ENCODE measurements around the gene IQCE. TPM values are rescaled to one million over a fixed set of nuclear protein-coding genes. Genes with fewer than 3 reads are reported as not detected.

IQCE gene
- total RNA-seq, 1 experiment from 2014 or later: 21.4 TPM

- POLR2A ChIA-PET: no interaction called here
- intact Hi-C loops (cut with micrococcal nuclease): loop anchor here (10.0 kb wide), 1 partner anchor 117 kb away; the partner anchor contains the start of gene AMZ1
These were observed 9.0 kb downstream of the IQCE start for GRCh38 chr7:2567679-2568278.

More at GRCh38 chr7:2567679-2568278, 9.0 kb downstream of the IQCE start:
- no TSS peak for BruUV-seq (replicated peaks)
- H3K9me2 ChIP-seq (ENCODE audit: insufficient read depth): no peaks in the 10 kb centered on the region
- no peak overlapping the region for H2AFZ ChIP-seq (ENCODE audit: low read depth, low read length, poor library complexity, severe bottlenecking)
- H3K27ac ChIP-seq (ENCODE audit: low read depth, low read length): no peak overlapping the region
- no peaks in the 10 kb centered on the region for H3K36me3 ChIP-seq (ENCODE audit: control insufficient read depth in 1 of 2, insufficient read depth in 2 of 2, low read length in 2 of 2)
- no peak overlapping the region for H3K9ac ChIP-seq (ENCODE audit: low read length)
- peaks cover 16 to 20% of the 10 kb centered on the region in 2 experiments for H3K4me1 ChIP-seq (ENCODE audit: control insufficient read depth in 1 of 2, insufficient read depth in 2 of 2, low read length in 2 of 2)
- no peak overlapping the region for H3K4me3 ChIP-seq (replicated peaks in 1 of 2; ENCODE audit: low read depth in 1 of 2, low read length in 2 of 2)
- ChIA-PET CTCF (interaction anchor here (1.0 kb wide), 1 partner anchor 113 kb away, joined by 3 read pairs; no protein-coding TSS in a partner anchor), RAD21 (ENCODE audit: low non-redundant PET in 1 of 2, low total read pairs in 2 of 2, uncharacterized antibody in 2 of 2, unreplicated experiment in 2 of 2) (no interaction called here)
- no peak for DNase-seq (ENCODE audit: low read depth, low spot score)
- TF ChIP-seq, protein P1, sequence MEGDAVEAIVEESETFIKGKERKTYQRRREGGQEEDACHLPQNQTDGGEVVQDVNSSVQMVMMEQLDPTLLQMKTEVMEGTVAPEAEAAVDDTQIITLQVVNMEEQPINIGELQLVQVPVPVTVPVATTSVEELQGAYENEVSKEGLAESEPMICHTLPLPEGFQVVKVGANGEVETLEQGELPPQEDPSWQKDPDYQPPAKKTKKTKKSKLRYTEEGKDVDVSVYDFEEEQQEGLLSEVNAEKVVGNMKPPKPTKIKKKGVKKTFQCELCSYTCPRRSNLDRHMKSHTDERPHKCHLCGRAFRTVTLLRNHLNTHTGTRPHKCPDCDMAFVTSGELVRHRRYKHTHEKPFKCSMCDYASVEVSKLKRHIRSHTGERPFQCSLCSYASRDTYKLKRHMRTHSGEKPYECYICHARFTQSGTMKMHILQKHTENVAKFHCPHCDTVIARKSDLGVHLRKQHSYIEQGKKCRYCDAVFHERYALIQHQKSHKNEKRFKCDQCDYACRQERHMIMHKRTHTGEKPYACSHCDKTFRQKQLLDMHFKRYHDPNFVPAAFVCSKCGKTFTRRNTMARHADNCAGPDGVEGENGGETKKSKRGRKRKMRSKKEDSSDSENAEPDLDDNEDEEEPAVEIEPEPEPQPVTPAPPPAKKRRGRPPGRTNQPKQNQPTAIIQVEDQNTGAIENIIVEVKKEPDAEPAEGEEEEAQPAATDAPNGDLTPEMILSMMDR (IDR thresholded peaks at IDR 0.05 in 2 of 3, conservative IDR thresholded peaks at IDR 0.05 in 1 of 3; ENCODE audit: borderline replicate concordance in 1 of 3, insufficient read depth in 1 of 3, low read depth in 2 of 3, low read length in 2 of 3): peak; percentile 22 to 38 (median 24); a peak in 3 of 6 replicates
- TF ChIP-seq CBX3 (IDR thresholded peaks at IDR 0.05; ENCODE audit: low read depth) (no peak), ZNF274 (IDR thresholded peaks at IDR 0.05; ENCODE audit: low read depth, low read length) (no peak), ZBTB33 (IDR thresholded peaks at IDR 0.05; ENCODE audit: extremely low read depth, insufficient replicate concordance, low read length) (no peak), EZH2phosphoT487 (IDR thresholded peaks at IDR 0.05; ENCODE audit: borderline replicate concordance) (no peak), SIN3A (IDR thresholded peaks at IDR 0.05; ENCODE audit: low read depth) (no peak), RAD21 (IDR thresholded peaks at IDR 0.05; ENCODE audit: low read depth) (peak; percentile 60), CEBPB (IDR thresholded peaks at IDR 0.05; ENCODE audit: low read depth) (no peak), EGR1 (IDR thresholded peaks at IDR 0.05; ENCODE audit: low read depth) (no peak), MAX (IDR thresholded peaks at IDR 0.05) (no peak), POLR2A (IDR thresholded peaks at IDR 0.05; ENCODE audit: borderline replicate concordance, extremely low read depth, insufficient read depth, insufficient read length) (no peak)
- TF ChIP-seq, protein P2, sequence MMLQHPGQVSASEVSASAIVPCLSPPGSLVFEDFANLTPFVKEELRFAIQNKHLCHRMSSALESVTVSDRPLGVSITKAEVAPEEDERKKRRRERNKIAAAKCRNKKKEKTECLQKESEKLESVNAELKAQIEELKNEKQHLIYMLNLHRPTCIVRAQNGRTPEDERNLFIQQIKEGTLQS (IDR thresholded peaks at IDR 0.05): no peak
- peaks cover 10% of the 10 kb centered on the region for H3K79me2 ChIP-seq (ENCODE audit: insufficient read depth, low read length)
- no peaks in the 10 kb centered on the region for H3K27me3 ChIP-seq (ENCODE audit: insufficient read depth, low read length)
- H4K20me1 ChIP-seq (ENCODE audit: insufficient read depth): no peaks in the 10 kb centered on the region
- ATAC-seq: peak; percentile 43; the same call in 1 of the 2 replicates
- H3K4me2 ChIP-seq (ENCODE audit: low read length): no peak overlapping the region
- no peaks in the 10 kb centered on the region for H3K9me3 ChIP-seq (ENCODE audit: control insufficient read depth in 1 of 2, insufficient read depth in 1 of 2, low read depth in 1 of 2, low read length in 2 of 2)
